K562 (cell line): ENCODE results near the gene COX15. TPM values are rescaled to one million over a fixed set of nuclear protein-coding genes. Genes with fewer than 3 reads are reported as not detected.

Experiments
- CBFA2T3 ChIP-seq: fragments of 450-650 bp; IDR thresholded peaks from 2 replicates; pipeline ENCODE4 v1.6.1; 2017
- CBX1 ChIP-seq: sonication (generic); IDR thresholded peaks from 2 replicates; pipeline ENCODE4 v1.6.1; 2016; ENCODE audit warnings: antibody characterized with exemption, low read depth, mild to moderate bottlenecking
- CTBP1 ChIP-seq: fragments of 450-650 bp; IDR thresholded peaks from 2 replicates; pipeline ENCODE4 v1.6.1; 2016; ENCODE audit warnings: borderline replicate concordance
- PHB ChIP-seq: fragments of 250-450 bp; sonication (Bioruptor Pico); IDR thresholded peaks from 2 replicates; pipeline ENCODE4 v1.5.0; 2021
- PHB2 ChIP-seq: fragments of 450-650 bp; IDR thresholded peaks from 2 replicates; pipeline ENCODE4 v1.6.1; 2017; ENCODE audit warnings: low read depth
- STAG1 ChIP-seq: sonication (generic); formaldehyde crosslinking; IDR thresholded peaks from 2 replicates; pipeline ENCODE4 v1.5.0; 2020; ENCODE audit warnings: missing genetic modification reagents, borderline replicate concordance
- TAF9B ChIP-seq: fragments of 450-650 bp; IDR thresholded peaks from 2 replicates; pipeline ENCODE4 v1.6.1; 2018; ENCODE audit warnings: mild to moderate bottlenecking; ENCODE audit not compliant: partially characterized antibody
- ZBTB8A ChIP-seq: fragments of 450-650 bp; IDR thresholded peaks from 2 replicates; pipeline ENCODE4 v1.6.1; 2018; ENCODE audit warnings: mild to moderate bottlenecking, moderate library complexity; ENCODE audit not compliant: partially characterized antibody
- polyA plus RNA-seq, 8 experiments: library from polyadenylated mRNA; depleted of rRNA in 4 of 8; stranded (reverse) in 5 of 8; unstranded in 3 of 8; fragments of >200 nt; fragmentation: Nextera tagmentation in 2 of 8; fragmentation: Illumina TruSeq in 1 of 8; extraction: Ambion mirVana in 2 of 8; extraction: Trizol in 1 of 8; gene quantifications; 2 replicates each; pipeline versions ENCODE4 v1.2.1 to v1.2.3, GENCODE V29; 2011 to 2014; ENCODE audit warnings: inconsistent platforms in 1 of 8, missing spikeins in 1 of 8
- total RNA-seq, 7 experiments: library from RNA; depleted of rRNA in 6 of 7; stranded (reverse); fragments of >200 nt in 6 of 7; fragmentation: Illumina TruSeq in 2 of 7; extraction: Trizol in 2 of 7; gene quantifications; 2 replicates each; pipeline versions ENCODE4 v1.2.1 to v1.2.3, GENCODE V29; 2011 to 2021; ENCODE audit warnings: low replicate concordance in 1 of 7
- TF ChIP-seq, protein P1 (sequence below): fragments of 250-450 bp; sonication (Bioruptor Pico); IDR thresholded peaks from 2 replicates; pipeline ENCODE4 v1.4.0; 2020
- TF ChIP-seq, protein P2 (sequence below): sonication (generic); formaldehyde crosslinking; IDR thresholded peaks from 2 replicates; pipeline ENCODE4 v1.8.0; 2023; ENCODE audit warnings: missing genetic modification reagents, mild to moderate bottlenecking, borderline replicate concordance
- TF ChIP-seq, protein P3 (sequence below): fragments of 450-650 bp; formaldehyde crosslinking; IDR thresholded peaks from 2 replicates; pipeline ENCODE4 v1.4.0; 2020; ENCODE audit warnings: mild to moderate bottlenecking
- TF ChIP-seq, protein P4 (sequence below): sonication (generic); formaldehyde crosslinking; IDR thresholded peaks from 2 replicates; pipeline ENCODE4 v1.8.0; 2022; ENCODE audit warnings: mild to moderate bottlenecking, missing genetic modification reagents
- TF ChIP-seq, protein P5 (sequence below): fragments of 250-450 bp; sonication (Bioruptor Pico); IDR thresholded peaks from 2 replicates; pipeline ENCODE4 v1.4.0; 2020; ENCODE audit warnings: mild to moderate bottlenecking

COX15 gene
- total and polyA plus RNA-seq, 9 of the 15 experiments (the other 6 are each of a cell fraction or from before 2014, with no cell fraction given): 17.4 to 45.1 (median 23.7) TPM

DNA sequence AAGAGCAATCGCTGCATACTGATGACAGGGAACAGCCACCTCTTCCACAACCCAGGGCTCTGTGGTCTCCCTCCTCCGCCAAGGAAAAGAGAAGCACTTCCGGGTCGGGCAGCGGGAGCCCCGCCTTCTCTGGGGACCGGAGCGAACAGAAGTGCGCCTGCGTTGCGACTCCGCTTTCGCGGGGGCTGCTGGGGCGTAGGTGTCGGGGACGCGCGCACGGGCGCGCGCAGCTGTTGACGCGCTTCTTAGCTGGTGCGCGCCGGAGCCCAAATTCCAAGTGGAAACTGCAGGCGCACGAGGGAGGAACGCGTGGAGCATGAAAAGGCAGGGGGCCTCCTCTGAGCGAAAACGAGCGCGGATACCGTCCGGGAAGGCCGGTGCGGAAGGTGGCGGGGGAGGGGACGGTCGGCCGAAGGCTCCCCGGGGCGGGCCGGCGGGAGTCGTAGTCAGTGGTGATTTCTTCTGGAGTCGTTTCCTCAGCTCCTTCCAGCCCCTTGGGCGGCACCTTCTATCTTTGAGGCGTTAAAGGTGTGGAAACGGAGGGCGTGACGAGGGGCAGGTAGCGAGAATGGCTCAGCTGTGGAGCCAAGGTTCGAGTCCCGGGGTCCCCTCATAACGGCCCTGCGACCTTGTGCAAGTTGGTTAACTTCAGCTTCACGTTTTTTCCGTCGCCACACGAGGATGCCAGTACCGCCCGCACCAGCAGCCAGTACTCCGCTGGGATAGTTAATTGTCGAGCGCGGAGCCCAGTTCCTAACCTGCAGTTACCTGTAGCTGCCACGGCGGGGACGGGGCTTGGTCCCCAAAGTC is at the start of gene COX15, which contains the start of gene CUTC (continued):
- TF ChIP-seq CBX1: no peak
- no peak for TF ChIP-seq PHB2
- TF ChIP-seq TAF9B: peak; percentile 66
- TF ChIP-seq, protein P1, sequence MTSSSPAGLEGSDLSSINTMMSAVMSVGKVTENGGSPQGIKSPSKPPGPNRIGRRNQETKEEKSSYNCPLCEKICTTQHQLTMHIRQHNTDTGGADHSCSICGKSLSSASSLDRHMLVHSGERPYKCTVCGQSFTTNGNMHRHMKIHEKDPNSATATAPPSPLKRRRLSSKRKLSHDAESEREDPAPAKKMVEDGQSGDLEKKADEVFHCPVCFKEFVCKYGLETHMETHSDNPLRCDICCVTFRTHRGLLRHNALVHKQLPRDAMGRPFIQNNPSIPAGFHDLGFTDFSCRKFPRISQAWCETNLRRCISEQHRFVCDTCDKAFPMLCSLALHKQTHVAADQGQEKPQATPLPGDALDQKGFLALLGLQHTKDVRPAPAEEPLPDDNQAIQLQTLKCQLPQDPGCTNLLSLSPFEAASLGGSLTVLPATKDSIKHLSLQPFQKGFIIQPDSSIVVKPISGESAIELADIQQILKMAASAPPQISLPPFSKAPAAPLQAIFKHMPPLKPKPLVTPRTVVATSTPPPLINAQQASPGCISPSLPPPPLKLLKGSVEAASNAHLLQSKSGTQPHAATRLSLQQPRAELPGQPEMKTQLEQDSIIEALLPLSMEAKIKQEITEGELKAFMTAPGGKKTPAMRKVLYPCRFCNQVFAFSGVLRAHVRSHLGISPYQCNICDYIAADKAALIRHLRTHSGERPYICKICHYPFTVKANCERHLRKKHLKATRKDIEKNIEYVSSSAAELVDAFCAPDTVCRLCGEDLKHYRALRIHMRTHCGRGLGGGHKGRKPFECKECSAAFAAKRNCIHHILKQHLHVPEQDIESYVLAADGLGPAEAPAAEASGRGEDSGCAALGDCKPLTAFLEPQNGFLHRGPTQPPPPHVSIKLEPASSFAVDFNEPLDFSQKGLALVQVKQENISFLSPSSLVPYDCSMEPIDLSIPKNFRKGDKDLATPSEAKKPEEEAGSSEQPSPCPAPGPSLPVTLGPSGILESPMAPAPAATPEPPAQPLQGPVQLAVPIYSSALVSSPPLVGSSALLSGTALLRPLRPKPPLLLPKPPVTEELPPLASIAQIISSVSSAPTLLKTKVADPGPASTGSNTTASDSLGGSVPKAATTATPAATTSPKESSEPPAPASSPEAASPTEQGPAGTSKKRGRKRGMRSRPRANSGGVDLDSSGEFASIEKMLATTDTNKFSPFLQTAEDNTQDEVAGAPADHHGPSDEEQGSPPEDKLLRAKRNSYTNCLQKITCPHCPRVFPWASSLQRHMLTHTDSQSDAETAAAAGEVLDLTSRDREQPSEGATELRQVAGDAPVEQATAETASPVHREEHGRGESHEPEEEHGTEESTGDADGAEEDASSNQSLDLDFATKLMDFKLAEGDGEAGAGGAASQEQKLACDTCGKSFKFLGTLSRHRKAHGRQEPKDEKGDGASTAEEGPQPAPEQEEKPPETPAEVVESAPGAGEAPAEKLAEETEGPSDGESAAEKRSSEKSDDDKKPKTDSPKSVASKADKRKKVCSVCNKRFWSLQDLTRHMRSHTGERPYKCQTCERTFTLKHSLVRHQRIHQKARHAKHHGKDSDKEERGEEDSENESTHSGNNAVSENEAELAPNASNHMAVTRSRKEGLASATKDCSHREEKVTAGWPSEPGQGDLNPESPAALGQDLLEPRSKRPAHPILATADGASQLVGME: no peak
- TF ChIP-seq, protein P2, sequence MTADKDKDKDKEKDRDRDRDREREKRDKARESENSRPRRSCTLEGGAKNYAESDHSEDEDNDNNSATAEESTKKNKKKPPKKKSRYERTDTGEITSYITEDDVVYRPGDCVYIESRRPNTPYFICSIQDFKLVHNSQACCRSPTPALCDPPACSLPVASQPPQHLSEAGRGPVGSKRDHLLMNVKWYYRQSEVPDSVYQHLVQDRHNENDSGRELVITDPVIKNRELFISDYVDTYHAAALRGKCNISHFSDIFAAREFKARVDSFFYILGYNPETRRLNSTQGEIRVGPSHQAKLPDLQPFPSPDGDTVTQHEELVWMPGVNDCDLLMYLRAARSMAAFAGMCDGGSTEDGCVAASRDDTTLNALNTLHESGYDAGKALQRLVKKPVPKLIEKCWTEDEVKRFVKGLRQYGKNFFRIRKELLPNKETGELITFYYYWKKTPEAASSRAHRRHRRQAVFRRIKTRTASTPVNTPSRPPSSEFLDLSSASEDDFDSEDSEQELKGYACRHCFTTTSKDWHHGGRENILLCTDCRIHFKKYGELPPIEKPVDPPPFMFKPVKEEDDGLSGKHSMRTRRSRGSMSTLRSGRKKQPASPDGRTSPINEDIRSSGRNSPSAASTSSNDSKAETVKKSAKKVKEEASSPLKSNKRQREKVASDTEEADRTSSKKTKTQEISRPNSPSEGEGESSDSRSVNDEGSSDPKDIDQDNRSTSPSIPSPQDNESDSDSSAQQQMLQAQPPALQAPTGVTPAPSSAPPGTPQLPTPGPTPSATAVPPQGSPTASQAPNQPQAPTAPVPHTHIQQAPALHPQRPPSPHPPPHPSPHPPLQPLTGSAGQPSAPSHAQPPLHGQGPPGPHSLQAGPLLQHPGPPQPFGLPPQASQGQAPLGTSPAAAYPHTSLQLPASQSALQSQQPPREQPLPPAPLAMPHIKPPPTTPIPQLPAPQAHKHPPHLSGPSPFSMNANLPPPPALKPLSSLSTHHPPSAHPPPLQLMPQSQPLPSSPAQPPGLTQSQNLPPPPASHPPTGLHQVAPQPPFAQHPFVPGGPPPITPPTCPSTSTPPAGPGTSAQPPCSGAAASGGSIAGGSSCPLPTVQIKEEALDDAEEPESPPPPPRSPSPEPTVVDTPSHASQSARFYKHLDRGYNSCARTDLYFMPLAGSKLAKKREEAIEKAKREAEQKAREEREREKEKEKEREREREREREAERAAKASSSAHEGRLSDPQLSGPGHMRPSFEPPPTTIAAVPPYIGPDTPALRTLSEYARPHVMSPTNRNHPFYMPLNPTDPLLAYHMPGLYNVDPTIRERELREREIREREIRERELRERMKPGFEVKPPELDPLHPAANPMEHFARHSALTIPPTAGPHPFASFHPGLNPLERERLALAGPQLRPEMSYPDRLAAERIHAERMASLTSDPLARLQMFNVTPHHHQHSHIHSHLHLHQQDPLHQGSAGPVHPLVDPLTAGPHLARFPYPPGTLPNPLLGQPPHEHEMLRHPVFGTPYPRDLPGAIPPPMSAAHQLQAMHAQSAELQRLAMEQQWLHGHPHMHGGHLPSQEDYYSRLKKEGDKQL: no peak
- TF ChIP-seq PHB: no peak
- TF ChIP-seq, protein P3, sequence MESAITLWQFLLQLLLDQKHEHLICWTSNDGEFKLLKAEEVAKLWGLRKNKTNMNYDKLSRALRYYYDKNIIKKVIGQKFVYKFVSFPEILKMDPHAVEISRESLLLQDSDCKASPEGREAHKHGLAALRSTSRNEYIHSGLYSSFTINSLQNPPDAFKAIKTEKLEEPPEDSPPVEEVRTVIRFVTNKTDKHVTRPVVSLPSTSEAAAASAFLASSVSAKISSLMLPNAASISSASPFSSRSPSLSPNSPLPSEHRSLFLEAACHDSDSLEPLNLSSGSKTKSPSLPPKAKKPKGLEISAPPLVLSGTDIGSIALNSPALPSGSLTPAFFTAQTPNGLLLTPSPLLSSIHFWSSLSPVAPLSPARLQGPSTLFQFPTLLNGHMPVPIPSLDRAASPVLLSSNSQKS (CRISPR knock-in tag): no peak
- TF ChIP-seq, protein P4, sequence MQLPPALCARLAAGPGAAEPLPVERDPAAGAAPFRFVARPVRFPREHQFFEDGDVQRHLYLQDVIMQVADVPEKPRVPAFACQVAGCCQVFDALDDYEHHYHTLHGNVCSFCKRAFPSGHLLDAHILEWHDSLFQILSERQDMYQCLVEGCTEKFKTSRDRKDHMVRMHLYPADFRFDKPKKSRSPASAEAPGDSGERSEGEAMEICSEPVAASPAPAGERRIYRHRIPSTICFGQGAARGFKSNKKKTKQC (CRISPR knock-in tag): no peak
- no peak for TF ChIP-seq STAG1 (CRISPR knock-in tag)
- TF ChIP-seq CBFA2T3: no peak
- peak; percentile 35; the same call in 1 of the 2 replicates for TF ChIP-seq CTBP1
- TF ChIP-seq ZBTB8A: no peak
- TF ChIP-seq, protein P5, sequence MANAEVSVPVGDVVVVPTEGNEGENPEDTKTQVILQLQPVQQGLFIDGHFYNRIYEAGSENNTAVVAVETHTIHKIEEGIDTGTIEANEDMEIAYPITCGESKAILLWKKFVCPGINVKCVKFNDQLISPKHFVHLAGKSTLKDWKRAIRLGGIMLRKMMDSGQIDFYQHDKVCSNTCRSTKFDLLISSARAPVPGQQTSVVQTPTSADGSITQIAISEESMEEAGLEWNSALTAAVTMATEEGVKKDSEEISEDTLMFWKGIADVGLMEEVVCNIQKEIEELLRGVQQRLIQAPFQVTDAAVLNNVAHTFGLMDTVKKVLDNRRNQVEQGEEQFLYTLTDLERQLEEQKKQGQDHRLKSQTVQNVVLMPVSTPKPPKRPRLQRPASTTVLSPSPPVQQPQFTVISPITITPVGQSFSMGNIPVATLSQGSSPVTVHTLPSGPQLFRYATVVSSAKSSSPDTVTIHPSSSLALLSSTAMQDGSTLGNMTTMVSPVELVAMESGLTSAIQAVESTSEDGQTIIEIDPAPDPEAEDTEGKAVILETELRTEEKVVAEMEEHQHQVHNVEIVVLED (CRISPR knock-in tag): no peak
